ENCODE data around the gene C3orf52. TPM values are rescaled to one million over a fixed set of nuclear protein-coding genes. Genes with fewer than 3 reads are reported as not detected.

Gene C3orf52
- total and polyA plus RNA-seq, 2 experiments from 2014 or later, result 9.3 to 20.7 TPM

DNA sequence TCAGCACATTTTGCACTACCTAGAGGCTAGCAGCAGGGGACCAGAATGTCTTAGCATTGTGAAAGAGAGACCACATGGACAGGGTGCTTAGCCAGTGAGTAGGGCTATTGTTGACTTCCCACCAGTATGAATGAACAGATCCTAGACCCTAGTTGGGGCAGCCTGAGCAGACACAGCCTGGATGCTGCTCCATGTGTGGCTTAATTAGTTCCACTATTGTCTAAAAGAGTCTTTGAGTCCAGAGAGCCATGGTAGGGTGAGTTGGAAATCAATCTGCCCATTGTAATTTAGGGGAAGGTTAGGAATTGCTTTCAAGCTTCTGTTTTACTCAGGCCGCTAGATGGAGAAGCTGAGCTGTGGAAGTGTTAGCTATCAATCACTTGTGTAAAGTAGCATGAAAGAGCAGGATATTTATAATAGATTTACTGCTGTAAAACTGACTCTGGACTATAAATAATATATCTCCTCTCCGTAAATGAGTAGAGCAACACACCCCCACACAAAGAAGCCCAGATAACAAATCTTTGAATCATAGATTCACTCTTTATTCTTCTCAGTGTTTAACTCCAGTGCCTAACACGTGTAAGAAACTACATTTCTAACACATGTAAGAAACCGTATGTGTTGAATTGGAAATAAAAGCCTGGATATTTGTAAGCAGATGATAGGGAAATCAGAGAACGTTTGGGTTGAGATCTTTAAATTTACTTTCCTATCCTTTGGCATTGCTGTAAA is 50.9 kb downstream of the C3orf52 start:
- H3K9me2 ChIP-seq (replicated peaks; ENCODE audit: insufficient read depth), result no peaks in the 10 kb centered on the region
- H3K4me2 ChIP-seq, result no peak overlapping the region
- no peaks in the 10 kb centered on the region for H3K4me1 ChIP-seq (ENCODE audit: insufficient read depth)
- H3K79me2 ChIP-seq, result no peaks in the 10 kb centered on the region
- H2AFZ ChIP-seq, result no peak overlapping the region
- H3K9me3 ChIP-seq (ENCODE audit: low read depth), result no peaks in the 10 kb centered on the region
- no peaks in the 10 kb centered on the region for H4K20me1 ChIP-seq (ENCODE audit: insufficient read depth, poor library complexity, severe bottlenecking)
- H3K36me3 ChIP-seq (replicated peaks; ENCODE audit: insufficient read depth, low read depth), result no peaks in the 10 kb centered on the region
- TF ChIP-seq CTCF (IDR thresholded peaks at IDR 0.05; ENCODE audit: poor library complexity) (peak; percentile 69), EZH2phosphoT487 (IDR thresholded peaks at IDR 0.05; ENCODE audit: low read depth, severe bottlenecking, unreplicated experiment) (no peak), EZH2 (IDR thresholded peaks at IDR 0.05; ENCODE audit: borderline replicate concordance) (no peak)
- no peak overlapping the region for H3K4me3 ChIP-seq
- peak; percentile 61 for DNase-seq (ENCODE audit: low spot score)
- WGBS (ENCODE audit: low lambda C conversion rate, missing lambda C conversion rate), result 29% methylated on average over 5 of the region's 5 CpGs
- H3K27ac ChIP-seq, result no peak overlapping the region
- H3K27me3 ChIP-seq, result no peaks in the 10 kb centered on the region

GRCh38 chr3:112137781-112138180 is 51.6 kb downstream of the C3orf52 start:
- H3K27ac ChIP-seq, result no peak overlapping the region
- H2AFZ ChIP-seq, result no peak overlapping the region
- no peaks in the 10 kb centered on the region for H3K79me2 ChIP-seq
- H3K9me3 ChIP-seq (ENCODE audit: low read depth), result no peaks in the 10 kb centered on the region
- H3K4me1 ChIP-seq (ENCODE audit: insufficient read depth), result no peaks in the 10 kb centered on the region
- no peak overlapping the region for H3K4me2 ChIP-seq
- no peaks in the 10 kb centered on the region for H3K9me2 ChIP-seq (replicated peaks; ENCODE audit: insufficient read depth)
- H4K20me1 ChIP-seq (ENCODE audit: insufficient read depth, poor library complexity, severe bottlenecking), result no peaks in the 10 kb centered on the region
- DNase-seq (ENCODE audit: low spot score), result no peak
- H3K27me3 ChIP-seq, result no peaks in the 10 kb centered on the region
- no peak for TF ChIP-seq CTCF (IDR thresholded peaks at IDR 0.05; ENCODE audit: poor library complexity)
- no peak for TF ChIP-seq EZH2 (IDR thresholded peaks at IDR 0.05; ENCODE audit: borderline replicate concordance)
- no peak for TF ChIP-seq EZH2phosphoT487 (IDR thresholded peaks at IDR 0.05; ENCODE audit: low read depth, severe bottlenecking, unreplicated experiment)
- H3K4me3 ChIP-seq, result no peak overlapping the region
- WGBS (ENCODE audit: low lambda C conversion rate, missing lambda C conversion rate), result 54% methylated on average over 4 of the region's 4 CpGs
- H3K36me3 ChIP-seq (replicated peaks; ENCODE audit: insufficient read depth, low read depth), result no peaks in the 10 kb centered on the region

DNA sequence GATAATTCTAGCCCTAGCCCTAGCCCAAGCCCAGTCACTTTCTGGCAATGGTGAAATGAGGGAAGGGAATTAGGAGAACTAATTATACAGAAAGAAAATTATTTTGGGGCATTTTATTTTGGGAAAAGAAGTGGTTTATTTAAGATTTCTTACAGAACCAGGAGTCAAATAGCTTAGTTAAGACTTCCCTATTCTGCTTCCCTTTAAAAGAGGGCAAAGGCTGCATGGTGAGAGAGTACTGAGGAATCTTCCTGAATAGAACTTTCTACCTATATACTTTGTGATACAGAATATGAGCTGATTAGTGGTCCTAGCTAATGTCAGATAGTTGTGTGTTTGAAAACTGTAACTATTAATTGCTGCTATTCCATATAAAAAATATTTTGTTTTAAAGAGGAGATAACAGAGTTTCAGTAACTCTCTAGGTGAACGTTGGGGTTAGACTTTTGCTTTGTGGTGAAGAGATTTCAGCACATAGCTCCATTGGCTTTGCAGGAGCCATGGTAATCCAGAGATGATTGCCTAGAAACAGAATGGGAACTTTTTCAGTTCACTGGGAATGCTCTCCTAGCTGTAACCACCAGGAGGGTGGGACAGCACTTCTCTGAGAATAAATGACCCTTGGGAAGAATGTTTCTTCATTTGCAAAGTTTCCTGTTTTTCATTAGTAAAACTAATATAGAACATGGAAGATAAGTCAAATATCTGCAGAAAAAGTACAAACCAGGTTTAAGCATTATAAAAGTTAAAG is 52.2 kb downstream of the C3orf52 start:
- Histone ChIP-seq H3K9me3 (ENCODE audit: low read depth) (no peaks in the 10 kb centered on the region), H3K4me1 (ENCODE audit: insufficient read depth) (no peaks in the 10 kb centered on the region), H3K4me3 (no peak overlapping the region), H3K27me3 (no peaks in the 10 kb centered on the region), H3K4me2 (no peak overlapping the region), H2AFZ (no peak overlapping the region), H4K20me1 (ENCODE audit: insufficient read depth, poor library complexity, severe bottlenecking) (no peaks in the 10 kb centered on the region), H3K36me3 (replicated peaks; ENCODE audit: insufficient read depth, low read depth) (no peaks in the 10 kb centered on the region), H3K27ac (no peak overlapping the region), H3K9me2 (replicated peaks; ENCODE audit: insufficient read depth) (no peaks in the 10 kb centered on the region), H3K79me2 (no peaks in the 10 kb centered on the region)
- DNase-seq (ENCODE audit: low spot score), result no peak
- WGBS (ENCODE audit: low lambda C conversion rate, missing lambda C conversion rate), result 83% methylated on average over 1 of the region's 1 CpG
- TF ChIP-seq EZH2phosphoT487 (IDR thresholded peaks at IDR 0.05; ENCODE audit: low read depth, severe bottlenecking, unreplicated experiment), result no peak
- TF ChIP-seq EZH2 (IDR thresholded peaks at IDR 0.05; ENCODE audit: borderline replicate concordance), result no peak
- TF ChIP-seq CTCF (IDR thresholded peaks at IDR 0.05; ENCODE audit: poor library complexity), result no peak
